Left ventricle myocardium inferior (tissue), 1 donor: ENCODE data around the gene RRBP1. TPM values are rescaled to one million over a fixed set of nuclear protein-coding genes. Genes with fewer than 3 reads are reported as not detected.

ENCODE experiments used
- DNase-seq: peaks from one replicate; pipeline ENCODE4 v3.0.0-alpha.2; 2020
- H3K27ac ChIP-seq: fragments of 200-600 bp; replicated peaks from 2 replicates; pipeline ENCODE4 v1.8.0; 2021
- H3K27me3 ChIP-seq: fragments of 200-600 bp; 2 replicates; pipeline ENCODE4 v1.8.0; 2021; ENCODE audit warnings: low read depth
- H3K36me3 ChIP-seq: fragments of 200-600 bp; 2 replicates; pipeline ENCODE4 v1.8.0; 2021
- H3K4me1 ChIP-seq: fragments of 200-600 bp; 2 replicates; pipeline ENCODE4 v1.8.0; 2021
- H3K4me3 ChIP-seq: fragments of 200-600 bp; 2 replicates; pipeline ENCODE4 v1.8.0; 2021; ENCODE audit warnings: mild to moderate bottlenecking, moderate library complexity
- H3K9me3 ChIP-seq: fragments of 200-600 bp; replicated peaks from 2 replicates; pipeline ENCODE4 v1.8.0; 2021
- CTCF ChIP-seq: fragments of 200-600 bp; IDR thresholded peaks from 2 replicates; pipeline ENCODE4 v1.8.0; 2021; ENCODE audit warnings: antibody characterized with exemption, mild to moderate bottlenecking, borderline replicate concordance
- intact Hi-C: fragments of 100-400 bp; cut with micrococcal nuclease; formaldehyde crosslinking; loops from one replicate; pipeline ENCODE4 v1.11.0; 2022
- total RNA-seq: library from RNA; stranded (reverse); fragmentation: NEBNext Ultra II Directional; extraction: Animal tissue kit (Norgen Biotek cat#: 25700); gene quantifications from one replicate; pipeline ENCODE4 v1.2.1, GENCODE V29; 2021
- donor health status: DM: no; HTN: yes; CAD: no; lungs with severe emphysema.

RRBP1 gene
- total RNA-seq, 1 donor from 2014 or later, result 31.3 TPM

- Histone ChIP-seq H3K4me1 (peaks cover 55% of the 10 kb centered on the region), H3K27ac (peak overlapping the region; percentile 98), H3K9me3 (no peaks in the 10 kb centered on the region), H3K36me3 (no peaks in the 10 kb centered on the region), H3K4me3 (peak overlapping the region; percentile 90), H3K27me3 (no peaks in the 10 kb centered on the region)
- DNase-seq, result no peak
- TF ChIP-seq CTCF, result no peak
- intact Hi-C loops, result no loop called here
Measured at GRCh38 chr20:17568045-17568788, 113.8 kb downstream of the RRBP1 start.

GRCh38 chr20:17566345-17566744 is 115.7 kb downstream of the RRBP1 start:
- peaks cover 48% of the 10 kb centered on the region for H3K4me1 ChIP-seq
- H3K9me3 ChIP-seq, result no peaks in the 10 kb centered on the region
- no peak for TF ChIP-seq CTCF
- no peak for DNase-seq
- no peaks in the 10 kb centered on the region for H3K36me3 ChIP-seq
- no peak overlapping the region for H3K4me3 ChIP-seq
- no peaks in the 10 kb centered on the region for H3K27me3 ChIP-seq
- H3K27ac ChIP-seq, result no peak overlapping the region
- intact Hi-C loops, result no loop called here

- Histone ChIP-seq H3K36me3 (no peaks in the 10 kb centered on the region), H3K4me3 (no peak overlapping the region), H3K9me3 (no peaks in the 10 kb centered on the region), H3K4me1 (peaks cover 38% of the 10 kb centered on the region), H3K27me3 (no peaks in the 10 kb centered on the region), H3K27ac (no peak overlapping the region)
- DNase-seq, result no peak
- TF ChIP-seq CTCF, result no peak
- intact Hi-C loops, result no loop called here
Measured at GRCh38 chr20:17565169-17565845, 116.7 kb downstream of the RRBP1 start.

Other genes starting within 250 kb of the RRBP1 start
- gene BFSP1, start 150.9 kb downstream of the RRBP1 start, total RNA-seq, result 0.66 TPM
- gene DSTN, start 112.2 kb downstream of the RRBP1 start, total RNA-seq, result 635 TPM
- not detected for gene BANF2, start 17.7 kb upstream of the RRBP1 start, total RNA-seq